Activated naive CD4-positive, alpha-beta T cell treated with anti-CD3 and anti-CD28 coated beads, Interleukin-2, amount 10 ng/mL, durations not matched to agents 7 days and 5 days (primary cell): Measurements from ENCODE around the gene FHDC1.

Experiments used
- CTCF ChIA-PET: fragments of 350-600 bp; sonication (Branson Sonifier 250); formaldehyde crosslinking; loops from one replicate; lab custom pipeline; 2021; ENCODE audit warnings: antibody characterized with exemption; lab: Charles Lee
- DNase-seq: peaks from one replicate; pipeline ENCODE4 v3.0.0-alpha.2; 2020
- H3K27ac Mint-ChIP-seq: one replicate; pipeline ENCODE4 v1.8.0; 2021; ENCODE audit warnings: mild to moderate bottlenecking, moderate library complexity, mixed read lengths
- H3K27me3 Mint-ChIP-seq: one replicate; pipeline ENCODE4 v1.8.0; 2021; ENCODE audit warnings: mild to moderate bottlenecking, mixed read lengths
- H3K36me3 Mint-ChIP-seq: one replicate; pipeline ENCODE4 v1.8.0; 2021; ENCODE audit warnings: mixed read lengths
- H3K4me1 Mint-ChIP-seq: one replicate; pipeline ENCODE4 v1.8.0; 2021; ENCODE audit warnings: mixed read lengths
- H3K4me3 Mint-ChIP-seq: one replicate; pipeline ENCODE4 v1.8.0; 2021; ENCODE audit warnings: mild to moderate bottlenecking, moderate library complexity, mixed read lengths
- H3K9me3 Mint-ChIP-seq: one replicate; pipeline ENCODE4 v1.8.0; 2021; ENCODE audit warnings: mixed read lengths

The FHDC1 gene

DNA sequence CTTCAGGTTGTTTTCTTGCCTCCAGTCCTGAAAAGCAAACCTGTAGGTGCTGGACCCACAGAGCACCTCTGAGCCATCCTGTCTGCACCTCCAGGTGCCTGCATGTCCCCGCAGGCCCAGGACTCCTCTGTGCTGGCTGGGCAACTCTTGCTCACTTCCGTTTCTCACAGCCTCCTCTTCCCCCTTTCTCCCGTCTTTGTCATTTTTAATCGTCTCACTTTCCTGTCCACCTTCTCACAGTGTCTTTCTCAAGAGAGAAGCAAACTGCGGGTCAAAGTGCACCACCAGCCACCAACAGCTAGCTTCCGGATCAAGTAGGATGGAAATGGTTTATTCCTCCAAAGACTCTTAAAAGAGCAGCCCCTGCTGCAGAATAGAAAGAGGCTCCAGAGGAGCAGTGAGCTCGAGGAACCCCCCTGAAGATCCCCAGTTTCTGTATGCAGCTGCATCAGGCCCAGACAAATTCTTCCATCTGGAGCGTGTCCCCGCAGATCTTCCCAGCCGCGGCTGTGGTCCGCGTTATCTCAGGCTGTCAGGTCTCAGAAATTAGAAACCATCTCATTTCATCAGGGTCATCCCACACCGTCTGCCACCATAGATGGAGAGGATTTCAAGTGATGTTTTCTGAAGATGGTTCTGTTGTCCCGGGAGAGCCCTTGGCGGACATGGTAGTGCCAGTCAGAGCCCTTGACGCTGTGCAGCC is 87.7 kb downstream of the FHDC1 start:
- CTCF ChIA-PET, result no interaction called here
- no peak for DNase-seq

DNA sequence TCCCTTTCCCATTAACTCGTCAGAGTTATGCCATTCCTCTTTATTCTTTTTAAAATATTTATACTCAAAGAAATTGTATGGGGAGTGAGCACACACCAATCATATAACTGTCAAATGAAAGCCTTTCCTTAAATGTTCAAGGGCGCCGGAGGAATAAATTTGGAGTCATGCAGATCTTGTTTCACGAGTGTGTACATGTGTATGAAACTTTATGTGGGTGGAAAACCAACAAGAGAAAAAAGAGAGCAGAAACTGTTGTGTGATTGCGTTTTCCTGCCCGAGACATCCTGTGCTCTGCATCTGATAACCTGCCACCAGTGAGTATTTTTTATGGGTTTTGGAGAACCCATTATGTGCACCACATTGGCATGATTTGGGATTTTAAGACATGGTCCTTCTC is 88.3 kb downstream of the FHDC1 start:
- no peaks in the 10 kb centered on the region for H3K36me3 Mint-ChIP-seq
- peaks cover 12% of the 10 kb centered on the region for H3K4me1 Mint-ChIP-seq
- H3K9me3 Mint-ChIP-seq, result peaks cover 9% of the 10 kb centered on the region
- CTCF ChIA-PET, result no interaction called here
- H3K27me3 Mint-ChIP-seq, result peaks cover 17% of the 10 kb centered on the region
- DNase-seq, result no peak
- no peak overlapping the region for H3K27ac Mint-ChIP-seq
- no peak overlapping the region for H3K4me3 Mint-ChIP-seq

More for the DNA sequence above, 87.7 kb downstream of the FHDC1 start:
- H3K9me3 Mint-ChIP-seq, result peaks cover 3% of the 10 kb centered on the region
- peaks cover 12% of the 10 kb centered on the region for H3K4me1 Mint-ChIP-seq
- no peak overlapping the region for H3K27ac Mint-ChIP-seq
- H3K36me3 Mint-ChIP-seq, result no peaks in the 10 kb centered on the region
- H3K4me3 Mint-ChIP-seq, result no peak overlapping the region
- peaks cover 13% of the 10 kb centered on the region for H3K27me3 Mint-ChIP-seq

DNA sequence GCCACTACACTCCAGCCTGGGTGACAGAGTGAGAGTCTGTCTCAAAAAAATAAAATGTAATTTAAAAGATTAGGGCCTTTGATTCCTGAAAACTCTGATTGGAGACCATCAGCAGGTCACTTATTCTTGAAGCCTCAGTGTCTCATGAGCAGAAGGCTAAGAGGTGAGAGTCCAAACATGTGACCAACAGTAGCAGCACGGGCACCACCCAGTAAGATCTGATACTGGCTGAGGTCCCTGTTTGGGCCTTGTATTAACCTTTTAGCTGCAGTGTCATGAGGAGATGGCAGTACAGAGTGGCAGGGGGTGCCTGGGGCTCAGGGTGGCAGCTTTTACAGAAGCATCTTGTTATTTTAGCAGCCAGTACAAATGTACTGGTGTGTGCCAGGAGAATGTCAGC is 89.3 kb downstream of the FHDC1 start:
- Mint-ChIP-seq H3K27me3 (peaks cover 18% of the 10 kb centered on the region), H3K4me1 (peaks cover 12% of the 10 kb centered on the region), H3K9me3 (peaks cover 15% of the 10 kb centered on the region), H3K27ac (no peak overlapping the region), H3K36me3 (no peaks in the 10 kb centered on the region), H3K4me3 (no peak overlapping the region)
- CTCF ChIA-PET, result no interaction called here
- DNase-seq, result no peak

- CTCF ChIA-PET, result no interaction called here
- H3K36me3 Mint-ChIP-seq, result no peaks in the 10 kb centered on the region
- H3K27me3 Mint-ChIP-seq, result peaks cover 18% of the 10 kb centered on the region
- no peak overlapping the region for H3K27ac Mint-ChIP-seq
- no peak for DNase-seq
- peaks cover 12% of the 10 kb centered on the region for H3K4me1 Mint-ChIP-seq
- peaks cover 16% of the 10 kb centered on the region for H3K9me3 Mint-ChIP-seq
- no peak overlapping the region for H3K4me3 Mint-ChIP-seq
These were observed 90.6 kb downstream of the FHDC1 start for GRCh38 chr4:153026591-153027346.

- CTCF ChIA-PET, result no interaction called here
- no peak for DNase-seq
- Mint-ChIP-seq H3K36me3 (no peaks in the 10 kb centered on the region), H3K9me3 (peaks cover 16% of the 10 kb centered on the region), H3K27me3 (peaks cover 18% of the 10 kb centered on the region), H3K4me1 (peaks cover 12% of the 10 kb centered on the region), H3K4me3 (no peak overlapping the region), H3K27ac (no peak overlapping the region)
These were observed 91.7 kb downstream of the FHDC1 start for GRCh38 chr4:153027866-153028265.

- Mint-ChIP-seq H3K27ac (no peak overlapping the region), H3K9me3 (peaks cover 16% of the 10 kb centered on the region), H3K4me1 (peaks cover 12% of the 10 kb centered on the region), H3K4me3 (no peak overlapping the region), H3K36me3 (no peaks in the 10 kb centered on the region), H3K27me3 (peaks cover 18% of the 10 kb centered on the region)
- CTCF ChIA-PET, result no interaction called here
- no peak for DNase-seq
These were observed 92.4 kb downstream of the FHDC1 start for GRCh38 chr4:153028535-153028934.
